ENCODE measurements around the gene RAPGEF1. TPM values are rescaled to one million over a fixed set of nuclear protein-coding genes. Genes with fewer than 3 reads are reported as not detected.

The RAPGEF1 gene
- total RNA-seq, 1 experiment from 2014 or later = 55.6 TPM

DNA sequence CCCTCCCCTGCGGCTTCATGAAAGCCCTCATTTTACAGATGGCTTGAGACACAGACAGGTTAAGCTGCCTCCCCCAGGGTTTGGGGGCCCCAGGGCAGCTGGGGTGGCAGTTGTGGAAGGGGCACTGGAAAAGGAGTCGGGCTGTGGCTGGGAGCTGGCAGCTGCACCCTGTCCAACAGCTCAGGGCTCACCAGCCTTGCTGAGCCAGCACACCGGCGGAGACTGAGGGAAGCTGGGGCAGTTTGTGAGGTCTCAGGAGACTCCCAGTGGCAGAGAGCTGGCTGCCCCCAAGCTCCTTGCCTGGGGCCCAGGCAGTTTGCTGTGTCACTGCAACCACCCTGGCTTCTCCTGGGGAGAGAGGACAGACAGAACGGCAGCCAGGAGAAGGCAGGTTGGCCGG lies 34.8 kb upstream of the RAPGEF1 start:
- no peak overlapping the region for H2BK12ac ChIP-seq (ENCODE audit: insufficient read length, low read depth, low read length)
- no peak overlapping the region for H3K18ac ChIP-seq (ENCODE audit: insufficient read length, low read depth, low read length)
- H3K9me3 ChIP-seq (ENCODE audit: control insufficient read depth, low read depth, low read length) = no peaks in the 10 kb centered on the region
- H4K5ac ChIP-seq (ENCODE audit: insufficient read length, low read depth, low read length) = no peak overlapping the region
- no peak overlapping the region for H3K14ac ChIP-seq (ENCODE audit: insufficient read depth, low read length)
- H3K56ac ChIP-seq (ENCODE audit: insufficient read length, low read depth, low read length) = no peak overlapping the region
- no peak overlapping the region for H2BK20ac ChIP-seq (ENCODE audit: low read depth, low read length, poor library complexity, severe bottlenecking)
- WGBS (ENCODE audit: extremely low coverage, insufficient read length, low lambda C conversion rate) = no CpG with 5 or more reads among the region's 6 CpGs
- Mint-ChIP-seq H3K27me3 (ENCODE audit: low read depth) (peaks cover 6% of the 10 kb centered on the region), H3K4me1 (peaks cover 2 to 3% of the 10 kb centered on the region in 2 experiments; a peak in 1 of 4 replicates), H3K36me3 (ENCODE audit: insufficient read depth in 1 of 3, low read depth in 3 of 3) (peaks cover 0 to 8% (median 0%) of the 10 kb centered on the region in 3 experiments; a peak in 2 of 7 replicates), H3K27ac (peak overlapping the region in 1 of 3 experiments; percentile 59; a peak in 1 of 7 replicates), H3K9me3 (peaks cover 5 to 10% of the 10 kb centered on the region in 2 experiments), H3K4me3 (no peak overlapping the region; a peak in 1 of 5 replicates)
- no peak overlapping the region for H2BK120ac ChIP-seq (ENCODE audit: low read depth, low read length, poor library complexity, severe bottlenecking)
- H2BK15ac ChIP-seq (ENCODE audit: low read depth, low read length) = no peak overlapping the region
- no peak overlapping the region for H4K8ac ChIP-seq (replicated peaks; ENCODE audit: insufficient read length, low read depth, low read length)
- no peak overlapping the region for H3T11ph ChIP-seq (ENCODE audit: low read length)
- H3K23ac ChIP-seq (ENCODE audit: insufficient read length, low read depth, low read length) = no peak overlapping the region
- DNase-seq = no peak
- H3K4me2 ChIP-seq (ENCODE audit: insufficient read depth, insufficient read length, low read length) = no peak overlapping the region
- no peak overlapping the region for H3K27ac ChIP-seq (ENCODE audit: insufficient read length, low read depth, low read length)
- no peaks in the 10 kb centered on the region for H3K79me2 ChIP-seq (ENCODE audit: insufficient read depth, low read length)
- no peaks in the 10 kb centered on the region for H3K4me1 ChIP-seq (ENCODE audit: insufficient read depth, low read length)
- H2AK5ac ChIP-seq (ENCODE audit: insufficient read length, low read length) = no peak overlapping the region
- TF ChIP-seq, protein P1, sequence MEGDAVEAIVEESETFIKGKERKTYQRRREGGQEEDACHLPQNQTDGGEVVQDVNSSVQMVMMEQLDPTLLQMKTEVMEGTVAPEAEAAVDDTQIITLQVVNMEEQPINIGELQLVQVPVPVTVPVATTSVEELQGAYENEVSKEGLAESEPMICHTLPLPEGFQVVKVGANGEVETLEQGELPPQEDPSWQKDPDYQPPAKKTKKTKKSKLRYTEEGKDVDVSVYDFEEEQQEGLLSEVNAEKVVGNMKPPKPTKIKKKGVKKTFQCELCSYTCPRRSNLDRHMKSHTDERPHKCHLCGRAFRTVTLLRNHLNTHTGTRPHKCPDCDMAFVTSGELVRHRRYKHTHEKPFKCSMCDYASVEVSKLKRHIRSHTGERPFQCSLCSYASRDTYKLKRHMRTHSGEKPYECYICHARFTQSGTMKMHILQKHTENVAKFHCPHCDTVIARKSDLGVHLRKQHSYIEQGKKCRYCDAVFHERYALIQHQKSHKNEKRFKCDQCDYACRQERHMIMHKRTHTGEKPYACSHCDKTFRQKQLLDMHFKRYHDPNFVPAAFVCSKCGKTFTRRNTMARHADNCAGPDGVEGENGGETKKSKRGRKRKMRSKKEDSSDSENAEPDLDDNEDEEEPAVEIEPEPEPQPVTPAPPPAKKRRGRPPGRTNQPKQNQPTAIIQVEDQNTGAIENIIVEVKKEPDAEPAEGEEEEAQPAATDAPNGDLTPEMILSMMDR (conservative IDR thresholded peaks at IDR 0.05) = no peak
- H3K9ac ChIP-seq (ENCODE audit: extremely low read depth, insufficient read length, low read length) = no peak overlapping the region
- no peaks in the 10 kb centered on the region for H3K23me2 ChIP-seq (ENCODE audit: insufficient read length, low read depth, low read length, poor library complexity, severe bottlenecking)
- no peaks in the 10 kb centered on the region for H3K79me1 ChIP-seq (ENCODE audit: insufficient read depth, low read depth, low read length, poor library complexity, severe bottlenecking)
- no peak overlapping the region for H3K4ac ChIP-seq (ENCODE audit: low read depth, low read length)
- H4K91ac ChIP-seq (ENCODE audit: insufficient read length, low read depth, low read length) = no peak overlapping the region
- no peaks in the 10 kb centered on the region for H4K20me1 ChIP-seq (ENCODE audit: control insufficient read depth, insufficient read depth, insufficient read length)
- no peak overlapping the region for H2BK5ac ChIP-seq (ENCODE audit: insufficient read length, low read length)
- no peaks in the 10 kb centered on the region for H3K27me3 ChIP-seq (ENCODE audit: insufficient read depth, low read length)
- no peak overlapping the region for H2AFZ ChIP-seq (ENCODE audit: low read length)

Data from H9 (cell line).